Prostate gland (tissue), 2 donors: Measurements from ENCODE around the gene SPATA6L.

Source experiments
- CTCF ChIP-seq, 4 experiments: fragments of 200-600 bp in 2 of 4; fragments of 450-650 bp in 2 of 4; sonication (generic) in 2 of 4; IDR thresholded peaks; 1 replicate in 3 of 4; 2 replicates in 1 of 4; pipeline ENCODE4 v1.5.1; 2016 to 2019; ENCODE audit warnings: antibody characterized with exemption in 4 of 4, mild to moderate bottlenecking in 2 of 4, moderate library complexity in 2 of 4
- POLR2A ChIP-seq: fragments of 450-650 bp; IDR thresholded peaks from one replicate; pipeline ENCODE4 v1.6.1; 2016; ENCODE audit warnings: antibody characterized with exemption, mild to moderate bottlenecking
- POLR2AphosphoS5 ChIP-seq: sonication (generic); formaldehyde crosslinking; IDR thresholded peaks from one replicate; pipeline ENCODE4 v1.6.1; 2017; ENCODE audit warnings: antibody characterized with exemption

DNA sequence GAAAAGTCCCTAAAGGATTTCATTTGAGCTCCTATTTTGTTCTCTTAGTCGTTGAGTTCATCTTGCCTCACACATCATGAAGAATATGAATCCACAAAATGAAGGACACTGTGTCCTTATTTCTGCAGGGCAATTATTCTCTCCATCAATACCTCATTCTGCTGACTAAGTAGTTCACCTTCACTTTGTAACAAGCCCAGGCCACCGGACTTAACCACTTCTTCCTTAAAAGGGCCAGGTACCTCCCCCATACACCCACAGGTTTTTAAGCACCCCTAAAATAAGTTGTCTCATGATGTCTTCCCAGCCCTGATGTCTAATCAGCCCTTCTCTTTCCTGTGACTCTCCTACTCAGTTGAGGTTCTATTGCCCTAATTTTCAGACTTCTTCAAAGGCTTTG is 71.3 kb downstream of the SPATA6L start:
- TF ChIP-seq CTCF (IDR thresholded peaks at IDR 0.05), result no peak
- no peak for TF ChIP-seq POLR2A
- no peak for TF ChIP-seq POLR2AphosphoS5
